ENCODE results near the gene EMC8.
"Not testable (repeated sequence)": the region's sequence is repeated elsewhere in the genome, so short reads cannot be mapped to it uniquely, and the experiment has no call there.

Gene EMC8

DNA sequence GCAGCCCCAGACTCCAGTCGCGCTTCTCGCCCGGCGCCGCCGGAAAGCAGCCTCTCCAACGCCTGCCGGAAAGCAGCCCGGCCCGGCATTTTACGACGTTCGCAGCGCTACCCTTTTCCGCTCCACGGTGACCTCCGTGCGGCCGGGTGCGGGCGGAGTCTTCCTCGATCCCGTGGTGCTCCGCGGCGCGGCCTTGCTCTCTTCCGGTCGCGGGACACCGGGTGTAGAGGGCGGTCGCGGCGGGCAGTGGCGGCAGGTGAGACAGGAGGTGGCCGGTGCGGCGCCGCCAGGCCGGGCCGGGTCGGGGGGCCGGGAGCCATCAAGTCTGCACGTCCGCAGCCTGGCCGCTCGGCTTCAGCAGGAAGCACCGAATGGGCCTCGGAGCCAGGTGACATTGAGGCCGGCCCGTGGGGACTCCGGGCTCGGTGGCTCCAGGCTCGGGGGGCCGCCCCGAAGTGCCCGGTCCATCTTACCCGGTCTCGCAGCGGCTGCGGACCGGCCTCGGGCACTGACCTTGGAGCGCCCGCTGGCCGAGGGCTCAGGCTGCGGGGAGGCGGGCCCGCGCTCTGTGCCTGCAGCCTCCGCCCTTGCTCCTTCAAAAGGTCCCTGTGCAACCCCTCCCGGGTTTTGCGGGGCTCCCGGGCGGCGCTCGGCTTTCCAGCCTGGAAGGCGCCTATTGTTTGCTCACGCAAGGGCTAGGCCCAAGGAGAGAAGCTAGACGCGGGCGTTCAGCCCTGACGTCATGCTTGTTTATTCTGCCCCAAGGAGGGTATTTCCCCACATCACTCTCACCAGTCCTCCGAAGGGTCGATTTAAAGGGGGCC lies at the start of gene EMC8, which contains the start of gene COX4I1:
Gene EMC8 (minus strand): TSS at position 48 of the 824 bp plus-strand sequence. CDS start 249 bp downstream, outside the sequence.
Gene COX4I1 (plus strand): TSS at position 199 of the 824 bp plus-strand sequence. CDS start 1,511 bp downstream, outside the sequence.
- in situ Hi-C loops (cut with MboI; ENCODE audit: low sequenced_read_pairs) = no loop called here

DNA sequence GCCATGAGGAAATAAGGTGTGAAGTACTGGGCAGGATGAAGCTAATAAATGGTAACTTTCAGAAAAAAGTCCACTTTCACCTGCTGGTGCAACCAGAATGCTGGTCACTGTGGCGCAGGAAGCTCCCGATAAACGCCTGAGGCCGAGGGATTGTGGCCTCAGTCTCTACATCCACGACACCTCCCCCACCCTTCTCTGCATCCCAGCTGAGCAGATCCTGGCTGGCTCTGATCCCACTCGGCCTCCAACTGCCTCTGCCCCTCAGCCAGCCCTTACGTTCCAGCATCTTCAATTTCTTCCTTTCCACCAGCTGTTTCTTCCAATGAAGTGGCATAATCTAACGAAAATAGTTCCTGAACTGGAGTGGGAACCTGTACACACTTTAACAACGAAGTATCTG lies 49.6 kb upstream of the EMC8 start:
- in situ Hi-C loops (cut with MboI; ENCODE audit: low sequenced_read_pairs) = no loop called here

DNA sequence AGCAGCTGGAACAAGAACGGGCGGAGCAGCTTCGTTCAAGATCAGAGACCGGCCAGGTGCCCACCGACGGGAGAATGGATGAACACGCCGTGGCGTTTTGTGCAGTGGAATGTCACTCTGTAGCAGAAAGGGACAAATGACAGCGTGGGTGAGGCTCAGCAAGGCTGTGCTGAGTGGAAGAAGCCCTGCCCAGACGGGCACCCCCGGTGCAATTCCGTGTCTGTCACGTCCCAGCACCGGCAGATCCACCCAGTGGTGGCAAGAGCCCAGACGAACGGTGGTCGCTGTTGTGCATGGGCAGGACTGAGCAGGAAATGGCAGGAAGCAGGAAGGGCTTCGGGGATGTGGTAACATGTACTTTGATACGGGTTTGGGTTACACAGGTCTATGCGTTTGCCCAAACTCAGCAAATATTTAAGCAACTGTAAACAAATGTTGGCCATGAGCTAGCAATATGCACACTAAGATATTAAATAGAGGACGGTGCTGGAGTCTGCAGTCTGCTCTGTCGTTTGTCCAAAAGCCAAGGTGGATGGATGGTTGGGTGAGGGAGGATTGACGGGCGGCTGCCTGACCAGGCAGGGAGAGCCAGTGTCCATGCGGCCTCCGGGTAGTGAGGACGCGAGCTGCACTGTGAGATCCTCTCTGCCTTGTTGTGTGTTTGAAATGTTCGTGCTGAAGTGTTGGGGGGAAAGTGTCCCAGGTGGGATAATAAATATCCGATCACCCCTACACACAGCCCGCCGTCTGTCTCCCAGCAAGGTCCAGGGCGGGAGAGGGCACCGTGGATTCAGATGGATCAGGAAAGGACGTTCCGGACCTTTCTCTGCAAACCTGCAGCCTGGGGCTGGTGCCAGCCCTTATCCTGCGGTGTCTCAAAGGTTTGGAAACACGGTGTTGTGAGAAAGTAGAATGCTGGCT lies 48.6 kb upstream of the EMC8 start:
- in situ Hi-C loops (cut with MboI; ENCODE audit: low sequenced_read_pairs) = no loop called here

DNA sequence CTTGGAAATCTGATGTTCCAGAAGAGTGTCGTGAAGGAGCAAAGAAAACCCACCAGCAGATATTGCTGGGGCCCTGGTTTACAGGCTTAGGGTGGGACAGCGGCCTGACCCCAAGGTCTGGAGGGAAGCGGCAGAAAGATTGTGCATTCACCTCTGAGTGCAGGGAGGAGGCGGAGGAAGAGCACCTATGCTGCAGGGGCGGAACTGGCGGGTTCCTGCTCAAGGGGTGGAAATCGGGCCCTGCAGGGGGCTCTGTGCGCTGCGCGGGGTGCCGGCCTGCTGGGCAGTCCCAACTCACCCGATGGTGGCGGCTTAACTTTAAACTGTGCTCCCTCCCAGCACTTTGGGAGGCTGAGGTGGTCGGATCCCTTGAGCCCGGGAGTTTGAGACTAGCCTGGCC lies 47.7 kb upstream of the EMC8 start:
- in situ Hi-C loops (cut with MboI; ENCODE audit: low sequenced_read_pairs) = no loop called here

DNA sequence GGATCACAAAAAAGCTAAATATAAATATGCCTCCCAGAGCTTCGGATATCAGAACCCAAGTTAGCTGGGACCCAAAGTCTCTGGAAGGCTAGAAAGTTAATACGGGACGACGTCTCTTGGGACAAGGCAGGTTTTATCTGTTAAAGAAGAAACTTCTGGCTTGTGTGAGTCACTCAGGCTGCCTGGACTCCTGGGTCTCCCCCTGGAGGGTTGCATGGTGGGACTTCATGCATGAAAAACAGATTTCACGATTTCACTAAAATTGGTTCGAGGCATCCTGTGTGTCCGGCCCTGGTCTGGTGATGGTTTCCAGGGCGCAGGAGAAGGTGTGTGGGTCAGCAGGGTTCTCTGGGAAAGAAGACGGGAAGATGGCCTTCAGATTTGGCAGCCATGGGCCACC lies 47.1 kb upstream of the EMC8 start:
- in situ Hi-C loops (cut with MboI; ENCODE audit: low sequenced_read_pairs) = no loop called here

DNA sequence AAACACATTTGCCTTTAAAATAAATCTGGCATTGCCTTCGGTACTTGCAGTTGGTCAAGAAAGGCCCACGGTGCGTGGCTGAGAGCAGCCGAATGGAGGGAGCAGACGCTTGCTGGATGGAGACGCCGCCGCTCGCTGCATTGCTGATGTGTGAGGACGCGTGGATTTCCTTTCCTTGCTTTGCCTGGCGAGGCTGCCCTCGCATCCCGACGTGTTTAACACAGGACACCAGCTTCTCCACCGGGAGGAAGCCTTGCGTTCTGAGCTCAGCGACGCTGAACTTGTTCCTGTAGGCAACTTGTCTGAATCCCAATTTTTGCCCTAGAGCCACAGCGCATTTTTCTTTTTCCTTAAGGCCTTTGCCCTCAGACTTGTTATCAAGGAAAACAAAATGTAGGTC lies 45.9 kb upstream of the EMC8 start:
- in situ Hi-C loops (cut with MboI; ENCODE audit: low sequenced_read_pairs) = no loop called here

DNA sequence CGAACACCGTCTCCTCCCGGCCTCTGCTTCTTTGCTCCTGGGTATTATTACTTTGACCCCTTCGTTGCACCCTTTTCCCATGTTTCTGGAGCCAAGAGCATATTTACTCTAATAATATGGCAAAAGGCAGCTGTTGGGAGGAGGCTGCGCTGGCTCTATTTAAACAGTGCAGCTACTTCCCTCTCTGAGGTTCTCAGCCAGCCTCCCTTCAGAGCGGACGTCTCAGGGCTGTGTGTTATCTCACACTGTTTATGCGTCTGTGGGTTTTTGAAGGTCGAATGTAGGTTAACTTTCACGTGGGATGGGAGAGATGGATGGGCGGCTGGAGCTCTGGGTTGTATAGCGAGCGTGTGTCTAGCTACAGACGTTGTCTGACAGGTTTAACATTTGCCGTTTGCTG lies 45.4 kb upstream of the EMC8 start:
- in situ Hi-C loops (cut with MboI; ENCODE audit: low sequenced_read_pairs) = no loop called here

DNA sequence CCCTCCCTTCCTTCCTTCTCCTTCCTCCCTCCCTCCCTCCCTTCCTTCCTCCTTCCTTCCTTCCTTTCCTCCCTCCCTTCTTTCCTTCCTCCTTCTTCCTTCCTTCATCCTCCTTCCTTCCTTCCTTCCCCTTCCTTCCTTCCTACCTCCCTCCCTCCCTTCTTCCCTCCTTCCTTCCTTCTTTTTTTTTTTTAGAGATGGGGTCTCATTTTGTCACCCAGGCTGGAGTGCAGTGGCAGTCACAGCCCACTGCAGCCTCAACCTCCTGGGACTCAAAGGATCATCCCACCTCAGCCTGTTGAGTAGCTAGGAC lies 44.8 kb upstream of the EMC8 start:
- in situ Hi-C loops (cut with MboI; ENCODE audit: low sequenced_read_pairs) = no loop called here

DNA sequence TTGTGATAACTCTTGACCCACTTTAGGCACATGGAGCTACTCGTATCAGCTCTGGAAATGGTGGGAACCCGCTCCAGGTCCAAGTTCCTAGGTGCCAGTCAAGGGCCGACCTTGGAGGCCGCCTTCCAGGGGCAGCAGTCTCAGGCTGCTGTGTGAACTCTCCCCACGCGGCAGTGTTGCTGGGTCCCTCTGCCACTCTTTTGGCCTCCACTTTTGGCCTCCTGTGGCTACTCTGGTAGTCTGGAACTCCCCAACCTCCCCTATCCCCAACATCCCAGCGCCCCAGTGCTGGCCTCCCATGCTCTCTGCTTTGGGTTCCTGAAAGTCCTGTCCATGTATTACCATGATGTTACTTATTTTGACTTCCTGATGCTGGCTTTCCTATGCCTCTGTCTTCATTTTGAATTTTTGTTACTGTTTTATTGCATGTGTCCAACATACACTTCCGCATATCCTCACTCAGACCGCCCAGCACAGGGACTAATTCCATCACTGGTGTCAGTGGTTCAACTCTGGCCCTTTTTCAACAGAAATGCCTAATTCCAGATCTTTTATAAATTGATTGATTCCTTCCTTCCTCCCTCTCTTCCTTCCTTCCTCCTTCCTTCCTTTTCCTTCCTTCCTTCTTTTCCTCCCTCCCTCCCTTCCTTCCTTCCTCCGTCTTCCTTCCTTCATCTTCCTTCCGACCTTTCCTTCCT lies 44.3 kb upstream of the EMC8 start:
- in situ Hi-C loops (cut with MboI; ENCODE audit: low sequenced_read_pairs) = no loop called here

DNA sequence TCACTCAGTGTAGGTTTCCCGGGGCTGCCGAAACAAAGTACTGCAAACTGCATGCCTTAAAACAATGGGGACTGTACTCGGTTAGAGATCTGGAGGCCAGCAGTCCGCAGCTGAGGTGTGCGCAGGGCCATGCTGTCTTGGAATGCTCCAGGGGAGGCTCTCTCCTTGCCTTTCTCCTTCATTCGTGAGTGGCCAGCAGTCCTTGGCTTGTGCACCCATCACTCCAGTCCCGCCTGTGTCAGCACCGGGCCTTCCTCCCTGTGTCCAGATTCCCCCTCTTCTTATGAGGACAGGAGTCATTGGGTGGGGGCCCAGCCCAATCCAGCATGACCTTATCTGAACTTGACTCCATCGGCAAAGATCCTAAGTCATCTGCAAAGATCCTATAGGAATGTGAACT lies 43.5 kb upstream of the EMC8 start:
- in situ Hi-C loops (cut with MboI; ENCODE audit: low sequenced_read_pairs) = no loop called here

DNA sequence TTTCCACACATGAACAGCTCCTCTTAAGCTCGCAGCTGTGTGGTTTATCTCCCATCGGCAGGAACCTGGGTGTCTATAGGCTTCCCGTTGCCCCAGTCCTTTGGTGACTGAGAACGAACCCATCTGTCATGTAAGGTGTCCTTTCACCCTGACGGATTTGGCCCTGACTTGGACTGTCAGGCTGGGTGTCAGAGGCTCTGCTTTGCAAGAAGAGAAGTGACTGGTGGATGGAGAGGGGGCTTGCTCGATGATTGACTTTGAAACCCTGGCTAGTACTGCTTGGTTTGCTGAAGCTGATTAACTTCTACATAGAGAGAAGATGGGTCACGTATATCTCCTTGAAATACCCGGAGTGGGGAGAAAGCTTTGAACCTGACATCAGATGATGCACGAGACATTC lies 43.1 kb upstream of the EMC8 start:
- in situ Hi-C loops (cut with MboI; ENCODE audit: low sequenced_read_pairs) = no loop called here

DNA sequence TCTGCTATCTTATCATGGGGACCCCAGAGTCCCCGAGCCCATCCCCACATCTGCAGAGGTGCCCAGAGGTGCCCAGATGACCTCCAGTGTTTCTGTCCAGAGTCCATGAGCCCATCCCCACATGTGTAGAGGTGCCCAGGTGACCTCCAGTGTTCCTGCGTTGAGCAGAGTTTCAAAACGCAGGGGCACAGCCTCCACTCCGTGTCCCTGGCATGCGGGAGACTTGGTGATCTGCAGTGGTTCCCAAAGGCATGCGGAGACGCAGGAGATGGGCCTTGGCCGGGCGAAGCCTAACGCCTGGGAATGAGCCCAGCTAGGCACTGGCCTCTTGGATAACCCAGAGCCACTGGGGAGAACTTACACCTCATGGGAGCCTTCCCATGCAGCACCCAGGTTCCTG lies 41.5 kb upstream of the EMC8 start:
- in situ Hi-C loops (cut with MboI; ENCODE audit: low sequenced_read_pairs) = no loop called here

DNA sequence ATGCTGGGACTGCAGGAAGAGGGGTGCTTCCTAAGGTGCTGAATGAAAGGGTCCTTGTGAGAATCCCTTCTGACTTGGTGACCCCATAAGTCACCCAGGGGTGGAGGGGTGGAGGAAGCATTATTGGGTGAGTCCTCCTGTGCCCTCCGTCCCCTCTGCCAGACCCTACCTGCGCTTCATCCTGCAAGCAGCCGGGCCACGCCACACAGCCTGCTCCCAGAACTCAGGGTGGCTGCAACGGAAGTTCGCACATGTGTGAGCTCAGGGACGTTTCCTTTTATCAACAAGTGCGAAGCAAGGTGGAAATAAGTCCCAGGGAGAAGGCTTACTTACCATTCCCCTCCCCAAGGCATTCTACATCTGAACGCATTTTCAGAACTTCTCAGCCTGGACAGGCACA lies 41.1 kb upstream of the EMC8 start:
- in situ Hi-C loops (cut with MboI; ENCODE audit: low sequenced_read_pairs) = no loop called here

DNA sequence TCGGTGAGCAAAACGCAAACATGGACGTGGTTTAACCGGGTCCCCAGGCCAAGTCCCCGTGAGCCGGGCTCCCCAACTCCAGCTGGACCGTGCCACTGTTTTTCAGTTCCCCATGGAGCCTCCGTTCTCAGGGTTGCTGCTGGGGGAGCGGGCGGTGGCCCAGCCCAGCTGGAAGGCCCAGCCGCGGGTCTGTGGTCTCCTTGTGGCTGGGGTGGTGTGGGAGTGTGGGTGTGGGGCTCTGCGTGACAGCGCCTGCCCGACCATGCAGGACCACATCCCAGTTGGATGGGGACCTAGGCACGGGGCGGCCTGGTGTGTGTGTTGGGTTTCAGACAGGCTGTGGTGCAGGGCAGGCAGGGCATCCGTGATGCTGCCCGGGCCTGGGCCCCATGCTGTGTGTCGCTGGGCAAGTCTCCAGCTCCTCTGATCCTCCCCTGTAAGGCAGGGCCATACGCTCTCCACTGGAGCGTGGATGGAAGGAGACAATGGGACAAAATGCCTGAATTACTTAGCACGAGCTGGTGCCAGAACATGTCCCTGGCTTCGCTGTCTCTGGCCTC lies 40.4 kb upstream of the EMC8 start:
- in situ Hi-C loops (cut with MboI; ENCODE audit: low sequenced_read_pairs) = no loop called here

DNA sequence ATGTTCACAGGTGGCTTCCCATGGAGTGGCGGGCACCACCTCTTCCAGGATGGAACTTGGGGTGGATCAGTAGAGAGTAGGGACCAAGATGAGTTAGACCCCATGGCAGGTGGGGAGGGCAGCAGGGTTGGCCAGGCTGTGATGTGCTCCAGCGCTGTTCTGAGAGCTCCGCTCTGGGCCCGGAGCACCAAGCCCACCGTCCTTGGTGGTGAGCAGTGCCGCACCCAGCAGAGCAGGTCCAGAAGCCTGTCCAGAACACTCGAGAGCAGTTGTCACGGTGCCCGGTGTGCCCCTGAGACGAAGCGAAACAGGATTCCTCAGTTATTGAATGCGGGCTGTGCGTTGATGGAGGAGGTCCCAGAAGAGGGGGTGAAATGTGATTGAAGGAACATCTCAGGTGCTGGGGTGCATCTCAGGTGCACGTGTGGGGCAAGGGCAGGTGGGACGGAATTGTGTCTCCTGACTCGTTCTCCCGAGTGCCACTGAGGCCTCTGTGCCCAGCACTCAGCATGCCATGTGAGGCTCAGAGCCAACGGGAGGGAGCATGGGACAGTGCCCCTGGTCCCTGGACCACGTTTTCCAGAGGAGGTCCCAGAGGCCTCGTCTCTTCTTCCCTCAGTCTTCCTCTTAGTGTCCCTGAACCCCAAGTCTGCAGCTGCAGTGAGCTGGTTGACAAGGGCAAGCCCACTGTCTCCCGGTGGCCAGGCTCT lies 39.7 kb upstream of the EMC8 start:
- in situ Hi-C loops (cut with MboI; ENCODE audit: low sequenced_read_pairs) = no loop called here

DNA sequence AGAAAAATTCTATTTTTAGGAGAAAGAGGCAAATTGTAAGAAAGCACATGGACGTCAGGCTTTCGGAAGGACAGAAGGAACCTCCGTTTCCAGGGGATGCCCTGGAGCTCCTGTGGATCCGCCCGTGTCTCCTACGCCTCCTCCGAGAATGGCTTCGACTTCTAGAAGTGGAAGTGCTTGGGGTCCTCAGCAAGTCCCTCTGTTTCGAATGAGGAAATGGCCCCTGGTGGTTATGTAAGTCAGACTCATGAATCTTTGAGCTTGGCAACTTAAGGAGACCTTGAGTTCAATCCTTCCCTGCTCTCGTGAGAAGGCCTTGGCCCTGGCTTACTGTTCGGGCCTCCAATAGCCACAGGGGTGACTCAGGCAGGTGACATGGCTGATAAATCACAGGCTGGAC lies 39.0 kb upstream of the EMC8 start:
- in situ Hi-C loops (cut with MboI; ENCODE audit: low sequenced_read_pairs) = no loop called here

DNA sequence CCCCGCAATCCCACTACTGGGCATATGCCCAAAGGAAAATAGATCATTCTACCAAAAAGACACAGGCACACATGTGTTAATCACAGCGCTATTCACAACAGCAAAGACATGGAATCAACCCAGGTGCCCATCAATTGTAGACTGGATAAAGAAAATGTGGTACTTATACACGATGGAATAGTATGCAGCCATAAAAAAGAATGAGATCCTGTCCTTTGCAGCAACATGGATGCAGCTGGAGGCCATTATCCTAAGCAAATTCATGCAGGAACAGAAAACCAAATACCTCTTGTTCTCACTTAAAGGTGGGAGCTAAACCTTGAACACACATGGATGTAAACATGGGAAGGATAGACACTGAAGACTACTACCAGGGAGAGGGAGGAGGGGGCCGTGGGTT lies 38.3 kb upstream of the EMC8 start:
- in situ Hi-C loops (cut with MboI; ENCODE audit: low sequenced_read_pairs) = not testable (repeated sequence)

DNA sequence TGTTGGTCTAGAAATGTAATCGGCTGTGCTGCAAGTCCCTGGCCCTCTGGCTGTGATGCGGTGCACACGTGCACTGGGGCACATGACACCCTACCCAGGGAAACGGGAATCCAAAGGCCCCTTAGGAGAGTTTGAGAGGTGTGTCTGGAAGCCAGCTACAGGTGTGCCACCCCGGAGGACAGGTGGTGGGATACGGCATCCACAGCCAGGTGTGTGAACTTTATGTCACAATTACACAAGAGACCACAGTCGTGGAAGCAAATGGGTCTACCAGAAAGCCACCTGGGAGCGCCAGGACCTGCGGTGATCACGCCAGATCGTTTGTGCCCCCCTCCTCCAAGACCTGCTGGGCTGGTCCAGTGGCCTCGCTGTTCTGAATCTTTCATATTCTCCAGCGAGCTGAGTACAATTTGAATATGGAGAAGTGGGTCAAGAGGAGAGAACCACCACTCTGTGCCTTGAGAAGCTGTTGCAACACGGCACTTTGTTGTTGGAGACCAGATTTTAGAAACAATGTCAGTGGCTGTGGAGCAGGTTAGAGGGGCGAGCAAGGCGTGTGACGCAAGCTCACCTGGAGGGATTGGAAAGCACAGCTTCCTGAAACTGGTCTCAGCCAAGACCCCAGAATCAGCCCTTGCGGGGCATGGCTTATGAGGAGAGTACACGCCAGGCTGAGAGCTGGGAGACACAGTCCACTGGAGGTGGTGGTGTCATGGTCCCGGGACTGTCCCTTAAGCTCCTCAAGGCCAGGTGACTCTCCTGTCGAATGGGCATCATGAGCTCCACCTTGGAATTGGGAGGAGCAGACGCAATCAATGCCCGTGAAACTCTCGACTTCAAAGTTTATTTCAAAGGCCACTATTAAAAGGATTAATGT lies 37.6 kb upstream of the EMC8 start:
- in situ Hi-C loops (cut with MboI; ENCODE audit: low sequenced_read_pairs) = no loop called here

DNA sequence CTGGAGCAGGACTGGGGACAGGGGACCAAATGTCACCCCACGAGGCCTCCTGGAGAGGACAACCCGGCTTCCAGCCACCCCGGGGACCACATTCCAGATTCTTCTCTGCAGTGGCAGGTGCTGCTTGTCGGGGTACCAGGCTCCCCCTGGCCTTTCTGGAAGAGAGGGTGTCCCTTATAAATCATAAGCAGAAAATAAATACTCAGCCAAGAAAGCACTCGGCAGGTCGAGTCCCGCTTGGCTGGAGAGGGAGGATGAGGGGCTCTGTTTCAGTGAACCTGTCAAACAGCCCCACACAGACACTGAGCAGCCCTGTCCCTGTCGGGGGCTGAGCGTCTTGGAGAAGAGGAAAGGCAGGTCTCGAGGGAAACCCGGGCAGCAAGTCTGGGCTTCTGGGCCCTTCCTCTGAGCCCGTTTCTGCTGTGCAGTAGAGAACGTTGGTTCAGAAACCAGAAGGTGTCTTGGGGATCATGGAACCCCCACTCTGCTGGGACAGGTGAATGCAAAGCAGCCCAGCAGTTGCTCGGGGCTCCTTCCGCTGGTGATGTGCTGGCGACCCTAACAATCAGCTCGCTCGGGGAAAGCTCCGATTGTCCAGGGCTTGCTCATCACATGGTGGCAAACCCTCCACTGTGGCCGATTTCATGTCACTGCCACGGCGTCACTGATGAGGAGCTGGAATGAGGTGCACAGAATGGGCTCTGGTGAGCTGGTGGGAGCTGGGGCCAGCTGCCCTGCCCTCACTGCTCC lies 36.8 kb upstream of the EMC8 start:
- in situ Hi-C loops (cut with MboI; ENCODE audit: low sequenced_read_pairs) = no loop called here
